HG02885 (cell line): ENCODE measurements around the gene DCDC2.
"Not testable (repeated sequence)": the region's sequence is repeated elsewhere in the genome, so short reads cannot be mapped to it uniquely, and the experiment has no call there.

ENCODE experiments used
- ATAC-seq: cut with Tn5 transposase; IDR thresholded peaks from one replicate; pipeline ENCODE4 v1.9.1; 2021; ENCODE audit warnings: mild to moderate bottlenecking; ENCODE audit not compliant: unreplicated experiment, poor library complexity

Gene DCDC2

DNA sequence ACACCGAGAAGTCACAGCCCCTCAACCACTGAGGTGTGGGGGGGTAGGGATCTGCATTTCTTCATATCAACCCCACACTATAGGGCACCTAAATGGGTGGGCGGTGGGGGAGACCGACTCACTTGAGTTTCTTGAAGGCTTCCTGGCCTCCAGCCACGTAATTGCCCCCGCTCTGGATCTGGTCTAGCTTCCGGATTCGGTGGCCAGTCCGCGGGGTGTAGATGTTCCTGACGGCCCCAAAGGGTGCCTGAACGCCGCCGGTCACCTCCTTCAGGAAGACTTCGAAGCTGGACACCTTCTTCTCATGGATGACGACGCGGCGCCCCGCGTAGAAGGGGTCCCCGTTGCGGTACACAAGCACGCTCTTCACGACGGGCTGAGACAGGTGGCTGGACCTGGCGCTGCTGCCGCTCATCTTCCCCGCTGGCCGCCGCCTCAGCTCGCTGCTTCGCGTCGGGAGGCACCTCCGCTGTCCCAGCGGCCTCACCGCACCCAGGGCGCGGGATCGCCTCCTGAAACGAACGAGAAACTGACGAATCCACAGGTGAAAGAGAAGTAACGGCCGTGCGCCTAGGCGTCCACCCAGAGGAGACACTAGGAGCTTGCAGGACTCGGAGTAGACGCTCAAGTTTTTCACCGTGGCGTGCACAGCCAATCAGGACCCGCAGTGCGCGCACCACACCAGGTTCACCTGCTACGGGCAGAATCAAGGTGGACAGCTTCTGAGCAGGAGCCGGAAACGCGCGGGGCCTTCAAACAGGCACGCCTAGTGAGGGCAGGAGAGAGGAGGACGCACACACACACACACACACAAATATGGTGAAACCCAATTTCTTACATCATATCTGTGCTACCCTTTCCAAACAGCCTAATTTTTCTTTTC is at the start of gene DCDC2:
TSS of gene DCDC2 (minus strand) at position 724 of the 883 bp plus-strand sequence. CDS start at position 415, 309 bp downstream.
- no peak for ATAC-seq

DNA sequence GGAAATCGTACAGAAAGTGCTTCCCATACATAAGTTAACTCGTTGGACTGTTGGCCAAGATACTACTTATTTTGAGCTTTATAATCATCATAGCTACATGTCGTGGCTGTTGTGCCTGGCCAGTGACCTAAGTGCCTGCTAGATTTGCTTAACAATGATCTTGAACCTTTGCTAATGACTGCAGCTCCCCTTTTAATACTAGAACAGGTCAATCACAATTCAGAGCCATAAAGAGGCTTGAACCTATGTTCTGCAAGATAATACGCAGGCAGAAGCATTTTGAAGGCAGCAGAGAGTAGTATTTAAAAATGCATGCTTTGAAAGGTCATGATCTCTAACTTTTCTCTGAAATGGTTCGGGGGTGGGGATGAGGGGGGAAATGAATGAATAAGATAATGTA is 47.4 kb upstream of the DCDC2 start:
- no peak for ATAC-seq

DNA sequence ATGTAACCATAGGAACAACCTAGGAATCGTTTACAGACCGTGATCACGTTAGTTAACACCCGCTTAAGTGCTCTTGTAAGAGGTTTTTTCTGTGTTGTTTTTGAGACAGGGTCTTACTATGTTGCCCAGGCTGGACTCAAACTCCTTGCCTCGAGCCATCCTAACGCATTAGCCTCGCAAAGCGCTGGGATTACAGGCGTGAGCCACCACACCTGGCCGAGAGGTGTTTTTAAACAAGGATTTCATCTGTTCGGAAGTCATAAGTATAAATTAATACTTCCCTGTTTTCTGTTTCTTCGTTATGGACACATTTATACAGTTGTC is 45.6 kb upstream of the DCDC2 start:
- no peak for ATAC-seq

DNA sequence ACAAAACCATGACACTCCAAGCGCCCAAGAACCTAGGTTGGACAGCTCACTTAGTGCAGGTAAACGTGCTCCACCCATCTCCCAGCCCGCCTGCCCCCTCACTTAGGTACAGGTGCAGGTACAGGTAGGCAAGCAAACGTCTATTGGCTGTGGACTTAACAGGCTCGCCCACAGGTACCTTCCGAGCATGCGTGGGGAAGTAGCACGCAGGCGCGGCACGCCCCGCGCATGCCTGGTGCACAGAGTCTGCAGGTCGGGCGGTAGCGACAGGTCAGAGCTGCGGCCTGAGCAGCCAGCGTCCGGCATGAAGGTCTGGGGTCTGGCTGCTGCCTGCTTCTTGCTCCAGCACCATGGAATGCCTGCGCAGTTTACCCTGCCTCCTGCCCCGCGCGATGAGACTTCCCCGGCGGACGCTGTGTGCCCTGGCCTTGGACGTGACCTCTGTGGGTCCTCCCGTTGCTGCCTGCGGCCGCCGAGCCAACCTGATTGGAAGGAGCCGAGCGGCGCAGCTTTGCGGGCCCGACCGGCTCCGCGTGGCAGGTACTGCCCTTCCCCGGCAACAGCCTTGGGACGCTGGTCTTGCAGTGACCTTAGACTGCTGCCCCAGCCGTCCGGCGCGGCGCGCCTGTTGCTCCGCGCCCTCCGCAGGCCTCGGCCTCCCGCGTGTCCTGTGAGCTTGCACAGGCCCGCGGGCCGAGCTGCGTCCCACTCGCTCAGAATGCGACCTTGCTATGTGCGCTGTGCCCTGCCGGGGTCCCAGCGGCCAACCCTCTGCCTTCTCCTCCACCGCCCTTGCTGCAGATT is 45.0 kb upstream of the DCDC2 start, which contains the start of gene MRS2:
TSS of gene MRS2 (plus strand) at position 240 of the 804 bp plus-strand sequence. CDS start at position 351, 111 bp downstream.
- peak; percentile 98 for ATAC-seq

DNA sequence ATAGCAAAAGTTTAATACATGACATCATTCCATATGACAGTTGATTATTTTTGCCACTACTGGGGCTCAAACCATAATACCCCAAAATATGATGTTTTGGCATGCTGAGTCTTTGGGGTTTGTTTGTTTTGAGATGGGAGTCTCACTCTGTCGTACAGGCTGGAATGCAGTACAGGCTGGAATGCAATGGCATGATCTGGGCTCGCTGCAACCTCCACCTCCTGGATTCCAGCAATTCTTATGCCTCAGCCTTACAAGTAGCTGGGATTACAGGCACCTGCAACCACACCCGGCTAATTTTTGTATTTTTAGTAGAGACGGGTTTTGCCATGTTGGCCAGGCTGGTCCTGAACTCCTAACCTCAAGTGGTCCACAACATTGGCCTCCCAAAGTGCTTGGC is 43.6 kb upstream of the DCDC2 start:
- ATAC-seq: no peak

DNA sequence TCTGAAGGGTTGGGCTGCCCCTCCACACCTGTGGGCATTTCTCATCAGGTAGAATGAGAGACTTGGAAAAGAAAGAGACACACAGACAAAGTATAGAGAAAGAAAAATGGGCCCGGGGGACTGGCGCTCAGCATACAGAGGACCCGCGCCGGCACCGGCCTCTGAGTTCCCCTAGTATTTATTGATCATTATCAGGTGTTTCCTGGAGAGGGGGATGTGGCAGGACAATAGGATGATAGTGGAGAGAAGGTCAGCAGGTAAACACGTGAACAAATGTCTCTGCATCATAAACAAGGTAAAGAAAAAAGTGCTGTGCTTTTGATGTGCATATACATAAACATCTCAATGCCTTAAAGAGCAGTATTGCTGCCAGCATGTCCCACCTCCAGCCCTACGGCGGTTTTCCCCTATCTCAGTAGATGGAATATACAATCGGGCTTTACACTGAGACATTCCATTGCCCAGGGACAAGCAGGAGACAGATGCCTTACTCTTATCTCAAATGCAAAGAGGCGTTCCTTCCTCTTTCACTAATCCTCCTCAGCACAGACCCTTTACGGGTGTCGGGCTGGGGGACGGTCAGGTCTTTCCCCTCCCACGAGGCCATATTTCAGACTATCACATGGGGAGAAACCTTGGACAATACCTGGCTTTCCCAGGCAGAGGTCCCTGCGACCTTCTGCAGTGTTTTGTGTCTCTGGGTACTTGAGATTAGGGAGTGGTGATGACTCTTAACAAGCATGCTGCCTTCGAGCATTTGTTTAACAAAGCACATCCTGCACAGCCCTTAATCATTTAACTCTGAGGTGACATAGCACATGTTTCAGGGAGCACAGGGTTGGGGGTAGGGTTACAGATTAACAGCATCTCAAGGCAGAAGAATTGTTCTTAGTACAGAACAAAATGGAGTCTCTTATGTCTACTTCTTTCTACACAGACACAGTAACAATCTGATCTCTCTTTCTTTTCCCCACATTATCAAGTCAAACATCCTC is 42.5 kb upstream of the DCDC2 start:
- not testable (repeated sequence) for ATAC-seq

DNA sequence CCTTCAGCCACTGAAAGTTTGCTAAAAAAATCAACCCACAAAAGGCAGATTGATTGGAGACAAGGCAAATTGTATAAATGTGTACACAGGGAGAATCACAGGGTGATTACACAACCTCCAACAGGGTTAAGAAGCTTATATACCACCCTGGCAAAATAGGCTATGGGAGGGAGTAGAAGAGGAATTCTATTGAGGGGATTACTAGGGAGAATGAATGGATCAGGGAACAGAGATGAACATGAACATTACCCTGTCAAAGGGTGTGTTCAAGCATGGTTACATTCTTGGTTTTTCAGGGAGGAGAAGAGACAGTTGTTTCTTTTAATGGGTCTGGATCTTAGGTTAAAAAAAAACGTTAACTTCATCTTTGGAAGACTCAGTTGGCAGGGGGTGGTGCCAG is 39.8 kb upstream of the DCDC2 start:
- ATAC-seq: no peak

DNA sequence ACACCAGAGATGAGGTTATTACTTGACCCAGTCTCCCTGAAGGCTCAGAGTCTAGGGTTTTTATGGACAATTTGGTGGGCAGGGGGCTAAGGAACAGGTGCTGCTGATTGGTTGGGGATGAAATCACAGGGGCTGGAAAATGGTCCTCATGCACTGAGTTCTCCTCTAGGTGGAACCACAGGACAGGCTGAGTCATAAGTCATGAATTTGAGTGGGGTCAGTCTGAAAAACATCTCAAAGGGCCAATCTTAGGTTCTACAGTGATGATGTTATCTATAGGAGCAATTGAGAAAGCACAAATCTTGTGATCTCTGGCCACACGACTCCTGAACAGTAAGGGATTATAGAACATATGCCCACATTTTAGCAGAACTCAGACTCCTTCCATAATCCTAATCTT is 39.0 kb upstream of the DCDC2 start:
- ATAC-seq: no peak

- ATAC-seq: no peak
Observed at GRCh38 chr6:24394780-24395437, 37.0 kb upstream of the DCDC2 start.

DNA sequence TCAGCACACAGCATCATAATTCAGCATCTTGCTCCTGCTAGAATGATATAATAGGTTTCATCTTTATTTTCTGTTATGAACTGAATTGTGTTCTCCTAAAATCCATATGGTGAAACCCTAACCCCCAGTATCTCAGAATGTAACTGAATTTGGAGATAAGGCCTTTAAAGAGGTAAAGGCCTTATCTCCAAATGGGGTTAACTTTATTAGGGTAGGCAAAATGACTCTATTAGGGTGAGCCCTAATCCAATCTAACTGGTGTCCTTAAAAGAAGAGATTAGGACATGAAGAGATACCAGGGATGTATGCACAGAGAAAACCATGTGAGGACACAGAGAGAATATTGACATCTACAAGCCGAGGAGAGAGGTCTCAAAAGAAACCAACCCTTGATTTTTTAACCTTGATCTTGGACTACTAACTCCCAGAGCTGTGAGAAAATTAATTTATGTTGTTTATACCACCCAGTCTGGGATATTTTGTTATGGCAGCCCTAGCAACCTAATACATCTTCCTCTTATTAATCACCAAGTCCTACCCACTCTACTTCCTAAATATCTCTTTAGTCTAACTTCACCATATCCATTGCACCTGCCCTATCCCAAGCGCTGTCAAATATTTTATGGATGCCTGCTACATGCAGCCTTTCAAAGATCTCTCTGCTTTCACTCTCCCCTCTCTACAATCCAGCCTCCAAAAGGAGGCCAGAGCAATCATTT is 36.4 kb upstream of the DCDC2 start:
- ATAC-seq: no peak

- ATAC-seq: peak; percentile 94
Observed at GRCh38 chr6:24391756-24392405, 34.0 kb upstream of the DCDC2 start.

- ATAC-seq: no peak
Observed at GRCh38 chr6:24391208-24391607, 33.3 kb upstream of the DCDC2 start.

DNA sequence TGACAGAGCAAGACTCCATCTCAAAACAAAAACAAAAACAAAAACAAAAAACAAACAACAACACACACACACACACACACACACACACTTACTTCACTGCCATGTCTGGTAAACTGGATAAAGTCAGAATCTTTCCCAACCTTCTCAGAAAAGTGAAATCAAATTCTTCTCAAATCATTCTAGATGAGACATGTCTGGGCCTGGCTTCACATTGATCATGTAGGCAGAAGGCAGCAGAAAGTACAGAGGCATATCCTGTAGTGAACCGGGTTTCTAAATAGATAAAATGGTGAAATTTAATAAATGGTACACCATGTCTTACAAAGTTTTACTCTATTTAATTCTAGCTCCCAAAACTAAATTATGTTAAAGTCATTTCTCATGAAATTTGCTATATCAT is 30.0 kb upstream of the DCDC2 start:
- no peak for ATAC-seq

DNA sequence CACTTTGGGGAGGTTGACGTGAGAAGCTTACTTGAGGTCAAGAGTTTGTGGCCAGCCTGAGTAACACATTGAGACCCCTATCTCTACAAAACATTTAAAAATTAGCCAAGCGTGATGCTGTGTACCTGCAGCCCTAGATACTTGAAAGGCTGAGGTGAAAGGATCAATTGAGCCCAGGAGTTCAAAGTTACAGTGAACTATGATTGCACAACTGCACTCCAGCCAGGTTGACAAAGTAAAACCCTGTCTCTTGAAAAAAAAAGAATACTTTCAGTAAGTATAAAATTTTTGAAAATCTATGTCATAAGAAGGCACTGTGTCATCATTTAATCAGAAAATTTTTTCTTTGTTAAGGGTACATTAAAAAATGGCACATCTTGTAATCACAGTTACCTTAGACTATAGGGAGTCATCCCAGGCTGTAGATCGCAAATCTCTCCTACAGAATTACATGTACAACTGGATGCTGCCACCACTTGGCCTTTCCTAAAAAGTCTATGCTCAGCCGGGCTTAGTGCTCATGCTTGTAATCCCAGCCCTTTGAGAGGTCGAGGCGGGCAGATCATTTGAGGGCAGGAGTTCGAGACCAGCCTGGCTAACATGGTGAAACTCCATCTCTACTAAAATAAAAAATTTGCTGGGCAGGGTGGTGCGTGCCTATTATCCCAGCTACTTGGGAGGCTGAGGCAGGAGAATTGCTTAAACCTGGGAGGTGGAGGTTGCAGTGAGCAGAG is 27.8 kb upstream of the DCDC2 start:
- ATAC-seq: no peak

DNA sequence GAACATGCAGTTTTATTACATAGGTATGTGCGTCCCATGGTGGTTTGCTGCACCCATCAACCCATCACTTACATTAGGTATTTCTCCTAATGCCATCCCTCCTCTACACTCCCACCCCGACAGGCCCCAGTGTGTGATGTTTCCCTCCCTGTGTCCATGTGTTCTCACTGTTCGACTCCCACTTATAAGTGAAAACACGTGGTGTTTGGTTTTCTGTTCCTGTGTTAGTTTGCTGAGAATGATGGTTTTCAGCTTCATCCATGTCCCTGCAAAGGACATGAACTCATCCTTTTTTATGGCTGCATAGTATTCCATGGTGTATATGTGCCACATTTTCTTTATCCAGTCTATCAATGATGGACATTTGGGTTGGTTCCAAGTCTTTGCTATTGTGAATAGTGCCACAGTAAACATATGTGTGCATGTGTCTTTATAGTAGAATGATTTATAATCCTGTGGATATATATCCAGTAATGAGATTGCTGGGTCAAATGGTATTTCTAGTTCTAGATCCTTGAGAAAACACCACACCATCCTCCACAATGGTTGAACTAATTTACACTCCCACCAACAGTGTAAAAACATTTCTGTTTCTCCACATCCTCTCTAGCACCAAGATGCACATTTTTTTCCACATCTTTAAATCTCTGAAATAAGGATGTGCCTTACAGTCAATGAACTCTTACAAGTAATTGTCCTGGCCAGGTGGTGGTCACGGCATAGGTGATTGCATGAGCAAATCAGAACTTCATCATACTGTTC is 26.7 kb upstream of the DCDC2 start:
- ATAC-seq: not testable (repeated sequence)

- not testable (repeated sequence) for ATAC-seq
Observed at GRCh38 chr6:24382891-24383494, 25.1 kb upstream of the DCDC2 start.

GRCh38 chr6:24382220-24382540 is 24.3 kb upstream of the DCDC2 start:
- ATAC-seq: no peak
